PC-3 (cell line): ENCODE results near the gene BHLHA15. TPM values are rescaled to one million over a fixed set of nuclear protein-coding genes. Genes with fewer than 3 reads are reported as not detected.

Experiments used
- ATAC-seq: fragments of 200-7000 bp; cut with Tn5 transposase; 2 replicates; pipeline ENCODE4 v1.9.1; 2020; ENCODE audit warnings: mild to moderate bottlenecking, moderate library complexity
- BruUV-seq: library from RNA; stranded (reverse); fragments of 400-500 nt; replicated peaks from 2 replicates; lab custom pipeline; 2021; lab: Mats Ljungman, UMichigan
- CTCF ChIA-PET: fragments of 300-600 bp; sonication (Branson Sonifier 250); formaldehyde crosslinking; loops from one replicate; lab custom pipeline; 2022; ENCODE audit warnings: antibody characterized with exemption; lab: Charles Lee
- POLR2A ChIA-PET: fragments of 300-600 bp; sonication (Branson Sonifier 250); formaldehyde crosslinking; loops from one replicate; lab custom pipeline; 2022; ENCODE audit warnings: antibody characterized with exemption; ENCODE audit not compliant: unreplicated experiment; lab: Charles Lee
- DNase-seq: peaks from one replicate; pipeline ENCODE4 v3.0.0-alpha.2; 2015
- H2AFZ ChIP-seq: fragments of 300-600 bp; sonication (generic); 2 replicates; pipeline ENCODE4 v1.6.0; 2016; ENCODE audit warnings: antibody characterized with exemption, low read length
- H3F3A ChIP-seq: fragments of 300-600 bp; sonication (generic); one replicate; pipeline ENCODE4 v1.6.0; 2017; ENCODE audit warnings: antibody characterized with exemption, low read length, control low read depth, mild to moderate bottlenecking; ENCODE audit not compliant: unreplicated experiment
- H3K27ac ChIP-seq: fragments of 300-600 bp; sonication (generic); 2 replicates; pipeline ENCODE4 v1.5.1; 2016; ENCODE audit warnings: mild to moderate bottlenecking, low read length
- H3K27me3 ChIP-seq: fragments of 300-600 bp; sonication (generic); 2 replicates; pipeline ENCODE4 v1.6.1; 2016; ENCODE audit warnings: low read length, mixed read lengths
- H3K36me3 ChIP-seq: fragments of 300-600 bp; sonication (generic); 2 replicates; pipeline ENCODE4 v1.6.1; 2016; ENCODE audit warnings: low read depth, mixed run types, low read length, mixed read lengths
- H3K4me1 ChIP-seq: fragments of 300-600 bp; sonication (generic); 2 replicates; pipeline ENCODE4 v1.5.1; 2016; ENCODE audit warnings: low read length; ENCODE audit not compliant: insufficient read depth
- H3K4me2 ChIP-seq: fragments of 300-600 bp; sonication (generic); 2 replicates; pipeline ENCODE4 v1.6.0; 2016; ENCODE audit warnings: low read length
- H3K4me3 ChIP-seq: fragments of 300-600 bp; sonication (generic); 2 replicates; pipeline ENCODE4 v1.5.1; 2016; ENCODE audit warnings: mild to moderate bottlenecking, low read length, mixed read lengths
- H3K79me2 ChIP-seq: fragments of 300-600 bp; sonication (generic); 2 replicates; pipeline ENCODE4 v1.6.1; 2017; ENCODE audit warnings: low read length, mixed read lengths
- H3K9ac ChIP-seq: fragments of 300-600 bp; sonication (generic); 2 replicates; pipeline ENCODE4 v1.6.0; 2016; ENCODE audit warnings: mild to moderate bottlenecking, low read length
- H3K9me2 ChIP-seq: fragments of 300-600 bp; sonication (generic); replicated peaks from 2 replicates; pipeline ENCODE4 v1.6.1; 2016; ENCODE audit warnings: mixed run types, low read length, mixed read lengths
- H3K9me3 ChIP-seq: fragments of 300-600 bp; sonication (generic); 2 replicates; pipeline ENCODE4 v1.6.1; 2016; ENCODE audit warnings: low read length, mixed read lengths
- H4K20me1 ChIP-seq: fragments of 300-600 bp; sonication (generic); 2 replicates; pipeline ENCODE4 v1.6.1; 2016; ENCODE audit warnings: low read length, mixed read lengths
- EZH2 ChIP-seq: fragments of 300-600 bp; sonication (generic); IDR thresholded peaks from one replicate; pipeline ENCODE4 v1.6.1; 2017; ENCODE audit warnings: antibody characterized with exemption, mild to moderate bottlenecking, low read length; ENCODE audit not compliant: unreplicated experiment
- EZH2phosphoT487 ChIP-seq: fragments of 300-600 bp; sonication (generic); IDR thresholded peaks from 2 replicates; pipeline ENCODE4 v1.6.1; 2018; ENCODE audit warnings: mild to moderate bottlenecking, antibody characterized with exemption, low read length, borderline replicate concordance
- intact Hi-C: fragments of 100-400 bp; cut with micrococcal nuclease; formaldehyde crosslinking; loops from 2 replicates; pipeline ENCODE4 v1.9.0; 2023
- total RNA-seq: library from RNA; depleted of rRNA; stranded (reverse); fragments of >200 nt; gene quantifications from 2 replicates; pipeline ENCODE4 v1.2.3, GENCODE V29; 2014
- TF ChIP-seq, protein P1 (sequence below): fragments of 300-600 bp; sonication (generic); conservative IDR thresholded peaks from 2 replicates; pipeline ENCODE4 v1.5.1; 2017; ENCODE audit warnings: antibody characterized with exemption, low read depth, mild to moderate bottlenecking, low read length

The BHLHA15 gene
- total RNA-seq, 1 experiment from 2014 or later, result 12.0 TPM

DNA sequence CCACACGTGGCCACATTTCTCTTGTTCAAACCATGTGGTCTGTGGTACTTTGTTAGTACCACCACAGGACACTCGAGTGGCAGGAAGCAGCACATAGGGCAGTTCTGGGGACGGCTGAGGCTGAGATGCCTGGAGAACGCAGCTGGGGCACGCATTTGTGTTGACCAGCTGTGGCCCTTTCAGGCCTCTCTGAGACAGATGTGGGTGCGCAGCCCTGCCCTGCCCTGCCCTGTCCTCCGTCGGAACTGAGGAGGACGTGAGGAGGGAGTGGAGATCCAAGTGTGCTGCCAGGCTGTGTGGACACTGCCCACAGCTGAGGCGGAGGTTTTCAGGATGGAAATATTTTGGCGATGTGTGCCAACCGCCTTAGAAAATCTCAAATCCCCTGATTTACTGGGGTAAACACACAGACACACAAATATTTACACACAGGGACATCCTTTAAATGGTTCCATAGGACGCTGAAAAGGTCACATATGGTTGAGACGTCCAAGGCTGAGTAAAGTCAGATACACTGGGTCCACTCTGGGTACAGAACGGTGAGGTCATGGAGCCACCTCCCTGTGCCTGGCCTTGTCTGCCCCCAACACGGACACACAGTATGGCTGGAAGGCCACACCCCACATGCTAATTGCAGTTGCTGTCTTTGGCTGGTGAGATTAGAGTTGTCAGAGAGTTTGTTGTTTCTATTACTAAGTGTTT, 14.8 kb downstream of the BHLHA15 start:
- Histone ChIP-seq H3K79me2 (no peaks in the 10 kb centered on the region), H3K4me1 (no peaks in the 10 kb centered on the region), H3K9me3 (no peaks in the 10 kb centered on the region), H3K36me3 (no peaks in the 10 kb centered on the region), H3K27me3 (no peaks in the 10 kb centered on the region), H3K27ac (no peak overlapping the region), H3F3A (no peaks in the 10 kb centered on the region), H3K9ac (no peak overlapping the region), H2AFZ (no peak overlapping the region), H3K9me2 (no peaks in the 10 kb centered on the region), H4K20me1 (no peaks in the 10 kb centered on the region), H3K4me2 (no peak overlapping the region), H3K4me3 (no peak overlapping the region)
- ATAC-seq (no peak), DNase-seq (no peak)
- ChIA-PET POLR2A (no interaction called here), CTCF (no interaction called here)
- TF ChIP-seq EZH2 (no peak), EZH2phosphoT487 (no peak)
- TF ChIP-seq, protein P1, sequence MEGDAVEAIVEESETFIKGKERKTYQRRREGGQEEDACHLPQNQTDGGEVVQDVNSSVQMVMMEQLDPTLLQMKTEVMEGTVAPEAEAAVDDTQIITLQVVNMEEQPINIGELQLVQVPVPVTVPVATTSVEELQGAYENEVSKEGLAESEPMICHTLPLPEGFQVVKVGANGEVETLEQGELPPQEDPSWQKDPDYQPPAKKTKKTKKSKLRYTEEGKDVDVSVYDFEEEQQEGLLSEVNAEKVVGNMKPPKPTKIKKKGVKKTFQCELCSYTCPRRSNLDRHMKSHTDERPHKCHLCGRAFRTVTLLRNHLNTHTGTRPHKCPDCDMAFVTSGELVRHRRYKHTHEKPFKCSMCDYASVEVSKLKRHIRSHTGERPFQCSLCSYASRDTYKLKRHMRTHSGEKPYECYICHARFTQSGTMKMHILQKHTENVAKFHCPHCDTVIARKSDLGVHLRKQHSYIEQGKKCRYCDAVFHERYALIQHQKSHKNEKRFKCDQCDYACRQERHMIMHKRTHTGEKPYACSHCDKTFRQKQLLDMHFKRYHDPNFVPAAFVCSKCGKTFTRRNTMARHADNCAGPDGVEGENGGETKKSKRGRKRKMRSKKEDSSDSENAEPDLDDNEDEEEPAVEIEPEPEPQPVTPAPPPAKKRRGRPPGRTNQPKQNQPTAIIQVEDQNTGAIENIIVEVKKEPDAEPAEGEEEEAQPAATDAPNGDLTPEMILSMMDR, result no peak
- BruUV-seq, result no TSS peak
- intact Hi-C loops, result no loop called here

DNA sequence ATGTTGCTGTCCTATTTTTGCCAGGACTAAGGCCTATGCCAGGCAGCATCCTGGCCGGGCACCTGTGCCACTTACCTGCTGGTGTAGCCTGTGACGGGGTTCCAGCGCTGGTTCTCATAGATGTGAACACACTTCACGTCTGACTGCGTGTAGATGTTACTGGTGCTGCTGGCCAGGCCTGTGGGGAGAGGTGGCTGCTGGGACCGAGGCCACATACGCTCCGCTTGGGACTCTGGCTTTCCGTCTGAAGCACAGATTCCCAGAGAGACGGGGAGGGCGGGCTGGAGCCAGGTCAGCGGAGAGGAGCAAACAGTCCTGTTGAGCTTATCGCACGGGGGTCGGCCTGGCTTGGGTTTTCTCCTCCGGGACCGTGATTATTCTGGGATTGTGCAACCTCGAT, 16.7 kb downstream of the BHLHA15 start:
- no peaks in the 10 kb centered on the region for H3F3A ChIP-seq
- intact Hi-C loops, result no loop called here
- no peak for DNase-seq
- CTCF ChIA-PET, result no interaction called here
- no peaks in the 10 kb centered on the region for H3K9me3 ChIP-seq
- H3K36me3 ChIP-seq, result no peaks in the 10 kb centered on the region
- H3K27me3 ChIP-seq, result no peaks in the 10 kb centered on the region
- no peak overlapping the region for H3K4me2 ChIP-seq
- no peak overlapping the region for H3K27ac ChIP-seq
- BruUV-seq, result no TSS peak
- H2AFZ ChIP-seq, result no peak overlapping the region
- H4K20me1 ChIP-seq, result no peaks in the 10 kb centered on the region
- H3K79me2 ChIP-seq, result no peaks in the 10 kb centered on the region
- no peak for TF ChIP-seq EZH2phosphoT487
- TF ChIP-seq, protein P1, result no peak
- TF ChIP-seq EZH2, result no peak
- no peaks in the 10 kb centered on the region for H3K9me2 ChIP-seq
- POLR2A ChIA-PET, result no interaction called here
- no peak for ATAC-seq
- no peaks in the 10 kb centered on the region for H3K4me1 ChIP-seq
- H3K9ac ChIP-seq, result no peak overlapping the region
- no peak overlapping the region for H3K4me3 ChIP-seq

DNA sequence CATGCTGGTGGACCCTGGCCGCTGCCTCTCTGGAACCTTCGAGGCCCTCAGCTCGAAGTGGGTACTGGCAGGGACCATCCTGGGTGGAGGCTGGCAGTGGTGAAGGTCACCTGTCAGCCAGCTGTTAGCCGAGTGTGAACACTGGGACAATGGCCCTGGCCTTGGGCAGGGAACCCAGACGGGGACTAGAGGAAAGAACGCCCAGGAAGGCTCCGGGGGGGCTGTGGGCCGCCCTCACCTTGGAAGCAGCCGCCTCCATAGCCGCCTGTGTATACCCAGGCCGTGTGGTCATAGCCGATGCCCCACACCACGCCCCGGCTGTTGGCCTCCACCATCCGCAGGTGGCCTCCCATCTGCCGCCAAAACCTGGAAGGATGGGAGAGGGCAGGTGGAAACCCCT, 17.6 kb downstream of the BHLHA15 start:
- no peak overlapping the region for H2AFZ ChIP-seq
- no peaks in the 10 kb centered on the region for H3K27me3 ChIP-seq
- no peaks in the 10 kb centered on the region for H4K20me1 ChIP-seq
- no peak overlapping the region for H3K27ac ChIP-seq
- no peaks in the 10 kb centered on the region for H3K9me2 ChIP-seq
- no peaks in the 10 kb centered on the region for H3K4me1 ChIP-seq
- H3K79me2 ChIP-seq, result no peaks in the 10 kb centered on the region
- ATAC-seq (no peak), DNase-seq (no peak)
- H3K9ac ChIP-seq, result no peak overlapping the region
- H3F3A ChIP-seq, result no peaks in the 10 kb centered on the region
- no peaks in the 10 kb centered on the region for H3K9me3 ChIP-seq
- no peak for TF ChIP-seq EZH2phosphoT487
- no peak for TF ChIP-seq EZH2
- TF ChIP-seq, protein P1, result no peak
- ChIA-PET CTCF (no interaction called here), POLR2A (no interaction called here)
- no peak overlapping the region for H3K4me3 ChIP-seq
- H3K4me2 ChIP-seq, result no peak overlapping the region
- intact Hi-C loops, result no loop called here
- BruUV-seq, result no TSS peak
- no peaks in the 10 kb centered on the region for H3K36me3 ChIP-seq
